Aorta (tissue), 5 donors: ENCODE measurements around the gene TMEM174. TPM values are rescaled to one million over a fixed set of nuclear protein-coding genes. Genes with fewer than 3 reads are reported as not detected.

ENCODE experiments used
- ATAC-seq: fragments of 200-7000 bp; cut with Tn5 transposase; one replicate; pipeline ENCODE4 v1.9.1; 2022; ENCODE audit warnings: moderate library complexity; ENCODE audit not compliant: low FRiP score
- DNase-seq, 2 donors: peaks; one replicate each; pipeline ENCODE4 v3.0.0-alpha.2; 2020
- H3K27ac ChIP-seq, 2 donors: one replicate each; pipeline ENCODE4 v1.5.1; 2013; ENCODE audit warnings: low read length in 2 of 2, mild to moderate bottlenecking in 2 of 2, moderate library complexity in 2 of 2, control low read depth in 1 of 2, inconsistent platforms in 1 of 2, low read depth in 1 of 2
- H3K27me3 ChIP-seq, 2 donors: one replicate each; pipeline ENCODE4 v1.6.1; 2013; ENCODE audit warnings: control low read depth in 1 of 2, low read length in 1 of 2, mild to moderate bottlenecking in 1 of 2, moderate library complexity in 1 of 2; ENCODE audit not compliant: insufficient read depth in 2 of 2, control insufficient read depth in 1 of 2
- H3K36me3 ChIP-seq, 2 donors: one replicate each; pipeline ENCODE4 v1.6.1; 2013; ENCODE audit warnings: control low read depth in 1 of 2, low read length in 1 of 2, mild to moderate bottlenecking in 1 of 2; ENCODE audit not compliant: insufficient read depth in 2 of 2, control insufficient read depth in 1 of 2
- H3K4me1 ChIP-seq, 2 donors: one replicate each; pipeline ENCODE4 v1.6.1; 2013; ENCODE audit warnings: low read length in 2 of 2, control low read depth in 1 of 2, mild to moderate bottlenecking in 1 of 2, moderate library complexity in 1 of 2; ENCODE audit not compliant: insufficient read depth in 2 of 2, control insufficient read depth in 1 of 2
- H3K4me3 ChIP-seq, 2 donors: one replicate each; pipeline ENCODE4 v1.5.1; 2013; ENCODE audit warnings: low read length in 2 of 2, control low read depth in 1 of 2, mild to moderate bottlenecking in 1 of 2
- H3K9me3 ChIP-seq: one replicate; pipeline ENCODE4 v1.6.1; 2013; ENCODE audit warnings: mild to moderate bottlenecking, low read length; ENCODE audit not compliant: control insufficient read depth
- WGBS, 2 donors: extraction: QIAGEN DNeasy Blood & Tissue Kit; methylation state at CpG; one replicate each; pipeline ENCODE4 v1.1.7; 2013; 5-methylcytosine and 5-hydroxymethylcytosine counted together
- intact Hi-C, 2 donors: fragments of 100-400 bp; cut with DNase I; formaldehyde crosslinking; loops; one replicate each; pipeline versions ENCODE4 v1.14.2 to v1.15.0; 2022
- polyA plus RNA-seq, 2 donors: library from polyadenylated mRNA; stranded (reverse); fragments of 200-250 nt; gene quantifications; one replicate each; pipeline ENCODE4 v1.2.3, GENCODE V29; 2013
- total RNA-seq, 2 donors: library from RNA; stranded (reverse); fragmentation: NEBNext Ultra II Directional; extraction: Animal tissue kit (Norgen Biotek cat#: 25700); gene quantifications; one replicate each; pipeline ENCODE4 v1.2.1, GENCODE V29; 2021
- donor health status: healthy with polysubstance abuse.
- donor health status: Bipolar disorder and iron deficiency.
- donor health status: DM: no; HTN: no; CAD: no.
- donor health status: DM: no; HTN: no; CAD: no.
- donor health status: DM: yes; HTN: yes; CAD: no.

Gene TMEM174
- total and polyA plus RNA-seq, 4 donors, result not detected

DNA sequence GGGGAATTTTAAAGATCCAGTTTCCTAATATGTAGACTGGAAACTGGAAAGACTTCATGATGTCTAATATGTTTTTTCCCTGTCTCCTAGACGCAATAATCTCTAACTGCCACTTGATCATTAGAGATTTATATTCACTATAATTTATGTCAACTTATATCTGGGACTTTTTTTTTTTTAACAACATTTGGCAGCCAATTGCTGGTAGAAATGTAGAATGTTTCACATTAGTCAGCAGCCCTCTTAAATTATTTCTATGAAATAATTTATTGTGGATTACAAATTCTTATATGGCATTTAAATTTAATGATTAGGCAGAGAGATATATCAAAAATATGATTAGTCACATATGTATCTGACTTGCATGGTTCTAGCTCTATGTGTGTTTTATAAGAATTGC, 48.2 kb downstream of the TMEM174 start:
- no peak for DNase-seq
- Histone ChIP-seq H3K27ac (no peak overlapping the region), H3K36me3 (no peaks in the 10 kb centered on the region), H3K27me3 (peaks cover 0 to 1% of the 10 kb centered on the region in 2 donors), H3K4me3 (no peak overlapping the region), H3K4me1 (no peaks in the 10 kb centered on the region), H3K9me3 (no peaks in the 10 kb centered on the region)
- 90 to 97% methylated on average over 1 of the region's 1 CpG for WGBS, 2 donors
- no peak for ATAC-seq
- intact Hi-C loops, result no loop called here

- H3K4me1 ChIP-seq, result no peaks in the 10 kb centered on the region
- intact Hi-C loops, result no loop called here
- no peaks in the 10 kb centered on the region for H3K9me3 ChIP-seq
- DNase-seq, result no peak
- H3K27me3 ChIP-seq, result peaks cover 0 to 1% of the 10 kb centered on the region in 2 donors
- no peak overlapping the region for H3K4me3 ChIP-seq
- H3K36me3 ChIP-seq, result no peaks in the 10 kb centered on the region
- no peak overlapping the region for H3K27ac ChIP-seq
- ATAC-seq, result no peak
Measured at GRCh38 chr5:73221726-73222125, 48.7 kb downstream of the TMEM174 start.

GRCh38 chr5:73222173-73222572, 49.2 kb downstream of the TMEM174 start:
- Histone ChIP-seq H3K36me3 (no peaks in the 10 kb centered on the region), H3K4me1 (no peaks in the 10 kb centered on the region), H3K4me3 (no peak overlapping the region), H3K27me3 (peaks cover 0 to 1% of the 10 kb centered on the region in 2 donors), H3K9me3 (no peaks in the 10 kb centered on the region), H3K27ac (no peak overlapping the region)
- DNase-seq (no peak), ATAC-seq (no peak)
- intact Hi-C loops, result no loop called here
- WGBS, 2 donors, result 67 to 69% methylated on average over 4 of the region's 4 CpGs

Other genes with a start within 250 kb of the TMEM174 start
- 10 to 100 TPM; 47.7 to 57.5 TPM for gene FCHO2, start 217.2 kb upstream of the TMEM174 start, total RNA-seq
- gene FCHO2, start 217.2 kb upstream of the TMEM174 start, polyA plus RNA-seq, result 10 to 100 TPM; 13.1 to 14.8 TPM
- not detected for gene TMEM171, start 52.6 kb upstream of the TMEM174 start, total RNA-seq
- gene TMEM171, start 52.6 kb upstream of the TMEM174 start, polyA plus RNA-seq, result under 1 TPM in 1 of 2 donors, not detected in 1; 0.13 TPM